ENCODE data around the gene PDGFD.

The PDGFD gene

DNA sequence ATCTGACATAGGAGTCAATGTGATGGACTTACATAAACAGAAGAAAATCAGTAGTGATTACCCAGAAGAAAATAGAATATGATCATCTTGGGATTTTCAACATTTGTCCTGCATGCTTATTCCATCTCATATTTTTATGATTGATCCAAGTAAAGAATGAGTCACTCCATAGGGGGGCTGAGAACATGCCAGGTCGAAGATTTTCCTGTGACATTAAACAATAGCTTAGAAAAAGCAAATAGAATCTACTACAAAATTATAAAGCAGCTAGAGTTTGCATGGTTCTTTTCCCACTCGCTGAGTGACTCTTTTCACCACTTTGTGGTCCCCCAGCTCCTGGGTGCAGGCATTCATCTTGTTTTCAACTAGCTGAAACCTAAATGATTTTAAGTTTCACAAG lies 71.2 kb downstream of the PDGFD start:
- DNase-seq = no peak

GRCh38 chr11:104091281-104092096 lies 72.5 kb downstream of the PDGFD start:
- DNase-seq = no peak

- no peak for DNase-seq
These were observed 73.2 kb downstream of the PDGFD start for GRCh38 chr11:104090767-104091166.

DNA sequence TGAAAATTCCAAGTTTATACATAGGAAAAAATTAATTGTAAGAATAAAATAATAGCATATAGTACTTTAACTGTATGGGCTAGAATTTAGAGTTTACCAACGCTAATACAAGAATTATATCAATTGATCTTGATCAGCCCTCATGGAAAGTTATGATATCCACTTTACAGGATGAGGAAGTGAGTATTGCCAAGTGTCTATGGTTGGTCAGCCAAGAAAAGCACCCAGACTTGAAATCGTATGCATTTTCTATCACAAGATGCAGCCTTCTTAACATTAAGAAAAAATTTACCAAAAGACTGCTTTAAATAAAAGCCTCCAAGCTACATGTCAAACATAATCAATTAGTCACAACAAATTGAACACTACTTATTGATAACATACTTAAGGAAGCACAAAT lies 74.5 kb downstream of the PDGFD start:
- no peak for DNase-seq

DNA sequence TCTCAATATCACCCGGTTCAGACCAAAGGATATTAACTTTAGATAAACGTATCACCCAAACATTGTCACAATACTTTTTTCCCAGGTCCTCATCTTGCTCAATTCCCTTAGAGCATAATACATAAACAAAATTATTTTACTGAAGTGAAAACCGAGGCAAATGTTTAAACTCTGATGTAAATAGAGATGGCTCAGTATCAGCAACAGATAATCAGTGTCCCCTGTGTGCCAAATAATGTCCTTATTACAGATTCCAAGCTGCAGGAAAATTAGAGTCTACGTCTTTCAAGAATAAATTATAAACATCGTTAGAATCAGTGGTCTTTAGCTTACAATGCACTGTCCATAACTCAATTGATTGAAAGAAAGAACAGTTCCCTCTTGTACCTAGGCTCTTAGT lies 77.3 kb downstream of the PDGFD start:
- DNase-seq = no peak

GRCh38 chr11:104078995-104079394 lies 85.0 kb downstream of the PDGFD start:
- DNase-seq = no peak

GRCh38 chr11:104078245-104078644 lies 85.7 kb downstream of the PDGFD start:
- DNase-seq = no peak

DNA sequence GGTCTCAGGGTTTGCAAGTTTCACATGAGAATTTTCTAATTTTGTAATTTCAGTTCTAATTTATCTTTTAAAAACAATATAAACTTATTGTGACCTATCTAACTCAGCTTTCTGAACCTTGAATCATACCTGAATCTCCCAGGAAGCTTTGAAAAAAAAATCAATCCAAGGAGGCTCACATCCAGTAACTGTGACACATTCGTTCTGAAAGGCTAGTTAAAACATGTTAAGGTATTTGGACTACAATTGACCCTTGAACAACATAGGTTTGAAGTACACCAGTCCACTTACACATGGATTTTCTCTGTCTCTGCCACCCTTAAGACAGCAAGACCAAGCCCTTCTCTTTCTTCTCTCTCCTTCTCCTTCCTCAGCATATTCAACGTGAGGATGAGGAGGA lies 87.5 kb downstream of the PDGFD start:
- DNase-seq = no peak

DNA sequence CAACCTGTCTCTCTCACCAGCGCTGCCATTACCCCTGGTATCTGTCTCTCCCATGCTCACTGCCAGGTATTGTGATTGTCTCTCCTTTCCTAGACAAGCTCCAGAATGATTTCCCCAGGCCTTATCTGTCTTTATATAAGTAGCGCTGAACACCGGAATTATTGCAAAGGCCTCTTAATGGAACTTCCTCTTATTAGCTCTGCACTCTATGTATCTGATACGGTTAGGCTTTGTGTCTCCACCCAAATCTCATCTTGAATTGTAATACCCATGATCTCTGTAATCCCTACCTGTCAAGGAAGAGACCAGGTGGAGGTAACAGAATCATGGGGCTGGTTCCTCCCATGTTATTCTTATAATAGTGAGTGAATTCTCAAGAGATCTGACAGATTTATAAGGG lies 88.2 kb downstream of the PDGFD start:
- DNase-seq = no peak

GRCh38 chr11:104075091-104075490 lies 88.9 kb downstream of the PDGFD start:
- no peak for DNase-seq

GRCh38 chr11:104073950-104074705 lies 89.8 kb downstream of the PDGFD start:
- DNase-seq = no peak

DNA sequence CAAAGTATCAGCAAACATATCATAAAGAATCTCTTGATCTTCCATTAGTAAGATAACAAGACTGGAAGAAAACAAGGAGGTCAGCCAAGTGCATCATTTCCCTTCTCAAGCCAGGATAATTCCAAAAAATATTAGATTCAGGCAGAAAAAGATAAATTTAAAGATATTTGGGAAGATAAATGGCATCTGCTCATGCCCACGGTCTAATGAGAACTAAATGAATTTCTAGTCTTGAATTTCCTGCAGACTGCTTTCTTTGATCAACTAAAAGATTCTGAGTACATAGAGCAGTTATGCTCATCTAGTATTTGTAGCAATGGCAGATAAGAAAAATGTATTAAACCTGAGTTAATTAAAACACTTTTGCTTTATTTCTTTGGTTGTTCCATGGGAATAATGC lies 96.4 kb downstream of the PDGFD start:
- no peak for DNase-seq

GRCh38 chr11:104064034-104064630 lies 99.8 kb downstream of the PDGFD start:
- no peak for DNase-seq

DNA sequence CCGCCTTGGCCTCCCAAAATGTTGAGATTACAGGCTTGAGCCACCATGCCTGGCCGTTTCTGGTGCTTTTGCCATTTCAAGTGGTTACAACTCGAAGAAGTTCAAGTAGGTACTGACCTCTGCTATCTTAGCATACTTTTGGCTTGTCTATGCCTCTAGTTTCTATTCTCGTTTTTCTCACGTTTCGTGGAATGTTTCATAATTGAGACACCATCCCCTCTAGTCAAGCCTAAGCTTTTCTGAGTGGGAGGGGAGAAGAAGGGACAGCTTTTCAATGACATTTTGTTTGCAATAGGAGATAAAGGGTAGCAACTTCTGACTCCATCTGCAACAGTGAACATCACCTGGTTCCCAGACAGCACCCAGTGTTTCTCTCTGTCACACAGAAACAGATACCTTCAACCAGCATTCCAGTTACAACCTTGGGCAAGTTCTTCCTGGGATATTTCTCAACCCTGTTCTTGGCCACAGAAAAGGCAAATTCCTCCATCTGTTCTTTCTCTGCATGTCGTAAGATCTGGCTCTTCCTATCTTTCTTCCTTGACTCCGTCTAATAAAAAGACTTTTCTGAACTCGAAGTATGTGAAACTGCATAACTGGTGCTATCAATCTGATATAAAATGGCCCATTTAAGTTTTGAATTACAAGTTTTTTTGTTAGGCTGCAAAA lies 102.0 kb downstream of the PDGFD start:
- no peak for DNase-seq

- no peak for DNase-seq
These were observed 103.1 kb downstream of the PDGFD start for GRCh38 chr11:104060820-104061219.

GRCh38 chr11:104060004-104060794 lies 103.7 kb downstream of the PDGFD start:
- no peak for DNase-seq

- DNase-seq = no peak
These were observed 105.3 kb downstream of the PDGFD start for GRCh38 chr11:104058680-104059079.

GRCh38 chr11:104057908-104058307 lies 106.0 kb downstream of the PDGFD start:
- DNase-seq = no peak

DNA sequence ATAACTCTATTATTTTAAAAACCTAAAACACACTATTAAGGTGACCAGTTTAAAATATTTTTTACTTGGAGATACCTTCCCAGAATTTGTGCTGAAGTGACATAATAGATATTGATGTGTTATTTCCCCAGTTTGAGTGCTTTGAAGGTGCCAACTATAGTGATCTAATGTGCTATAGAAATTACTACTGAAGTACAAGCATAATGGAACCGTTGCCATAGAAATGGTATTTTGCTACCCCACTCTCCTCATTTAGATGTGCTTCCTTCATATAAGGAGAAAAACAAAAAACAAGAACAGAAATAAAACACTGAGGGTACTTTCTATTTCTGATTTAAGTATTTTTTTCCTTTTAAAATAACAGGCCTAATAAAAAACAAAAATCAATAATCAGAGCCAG lies 108.4 kb downstream of the PDGFD start:
- no peak for DNase-seq

GRCh38 chr11:104054911-104055529 lies 108.9 kb downstream of the PDGFD start:
- DNase-seq = no peak

DNA sequence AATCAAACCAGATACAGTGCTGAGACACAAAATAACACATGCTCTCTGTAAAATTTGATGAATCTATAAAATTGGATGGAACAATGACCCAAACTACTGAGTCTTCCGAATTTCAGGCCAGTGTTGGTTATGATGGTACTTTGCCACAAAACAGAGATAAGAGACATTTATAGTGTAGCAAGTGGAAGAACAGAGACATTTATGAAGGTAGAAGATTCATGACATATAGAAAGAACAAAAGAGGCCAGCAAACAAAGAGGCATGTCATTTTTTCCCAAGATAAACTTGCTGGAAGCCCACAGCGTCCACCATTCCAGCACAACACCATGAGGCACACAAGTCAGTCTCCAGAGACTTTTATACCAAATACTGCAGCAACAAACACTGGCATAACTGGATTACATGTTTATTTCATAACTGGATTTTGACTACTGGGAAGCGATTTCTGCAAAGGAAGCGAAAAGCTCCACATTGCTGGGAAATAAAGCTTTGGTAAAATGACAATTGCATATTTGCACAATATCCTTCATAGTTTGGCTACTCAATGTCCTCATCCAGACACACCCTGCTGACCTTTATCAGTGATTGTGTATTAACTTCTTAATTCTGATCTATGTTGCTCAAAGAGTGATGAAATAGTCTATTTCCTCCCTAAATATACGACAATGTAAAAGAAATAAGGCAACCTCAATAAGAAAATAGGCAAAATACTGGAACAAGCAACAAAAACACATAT lies 110.0 kb downstream of the PDGFD start:
- DNase-seq = no peak

All from activated gamma-delta T cell treated with Interleukin-2 at 50 U/mL for 16 hours (primary cell).